Tongue (tissue), 2 donors: ENCODE results near the gene SIDT2. TPM values are rescaled to one million over a fixed set of nuclear protein-coding genes. Genes with fewer than 3 reads are reported as not detected.
"Not testable (repeated sequence)": the region's sequence is repeated elsewhere in the genome, so short reads cannot be mapped to it uniquely, and the experiment has no call there.

Experiments used
- DNase-seq: peaks from one replicate; pipeline ENCODE4 v3.0.0-alpha.2; 2015
- total RNA-seq: library from RNA; depleted of rRNA; stranded (reverse); fragments of >200 nt; gene quantifications from one replicate; pipeline ENCODE4 v1.2.3, GENCODE V29; 2014

SIDT2 gene
- total RNA-seq, result 24.7 TPM

- peak; percentile 98 for DNase-seq
These were observed at the start of gene SIDT2 for GRCh38 chr11:117178210-117179034. SIDT2 (plus strand) TSS chr11:117178743; CDS start chr11:117179264, 521 bp downstream.

GRCh38 chr11:117130396-117130795, 48.1 kb upstream of the SIDT2 start:
- not testable (repeated sequence) for DNase-seq

DNA sequence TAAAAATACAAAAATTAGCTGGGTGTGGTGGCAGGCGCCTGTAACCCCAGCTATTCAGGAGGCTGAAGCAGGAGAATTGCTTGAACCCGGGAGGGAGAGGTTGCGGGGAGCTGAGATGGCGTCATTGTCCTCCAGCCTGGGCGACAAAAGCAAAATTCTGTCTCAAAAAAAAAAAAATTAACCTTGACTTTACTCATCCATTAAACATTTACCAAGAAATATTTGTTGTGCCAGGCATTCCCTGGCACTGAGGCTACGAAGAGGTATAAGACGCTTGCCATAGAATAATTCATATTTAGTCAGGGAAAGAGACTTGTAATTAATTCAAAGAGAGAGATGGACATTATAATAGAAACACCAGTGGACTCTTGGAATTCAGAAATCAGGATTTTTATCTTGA, 47.7 kb upstream of the SIDT2 start:
- DNase-seq, result no peak

DNA sequence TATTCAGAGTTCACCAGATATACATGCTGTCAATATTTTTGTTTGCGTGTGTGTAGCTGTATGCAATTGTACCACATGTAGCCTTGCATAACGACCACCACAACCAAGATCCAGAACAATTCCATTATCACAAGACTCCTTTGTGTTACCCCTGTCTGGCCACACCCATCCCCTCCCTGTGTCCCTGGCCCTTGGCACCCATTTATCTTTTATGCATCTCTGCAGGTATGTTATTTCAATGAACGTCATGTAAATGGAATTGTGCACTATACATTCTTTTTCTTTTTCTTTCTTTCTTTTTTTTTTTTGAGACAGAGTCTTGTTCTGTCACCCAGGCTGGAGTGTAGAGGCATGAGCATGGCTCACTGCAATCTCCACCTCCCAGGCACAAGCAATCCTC, 44.1 kb upstream of the SIDT2 start:
- DNase-seq, result no peak

DNA sequence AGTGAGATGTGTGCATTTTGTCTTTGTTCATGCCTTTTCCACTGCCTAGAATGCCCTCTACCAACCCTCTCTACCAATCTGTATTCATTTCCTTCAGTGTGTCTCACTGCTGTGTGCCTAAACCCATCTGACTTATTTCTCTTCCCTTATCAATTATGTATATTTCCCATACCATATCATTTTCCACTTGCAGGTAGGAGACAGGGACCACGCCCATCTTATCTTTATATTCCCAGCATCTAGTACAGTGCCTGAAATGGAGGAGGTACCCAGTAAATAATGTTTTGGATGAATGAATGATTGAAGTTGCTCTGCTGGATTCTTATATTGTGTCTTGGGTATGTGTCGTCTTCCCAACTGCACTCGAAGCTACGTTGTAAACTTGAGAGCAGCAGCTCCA, 43.6 kb upstream of the SIDT2 start:
- not testable (repeated sequence) for DNase-seq

DNA sequence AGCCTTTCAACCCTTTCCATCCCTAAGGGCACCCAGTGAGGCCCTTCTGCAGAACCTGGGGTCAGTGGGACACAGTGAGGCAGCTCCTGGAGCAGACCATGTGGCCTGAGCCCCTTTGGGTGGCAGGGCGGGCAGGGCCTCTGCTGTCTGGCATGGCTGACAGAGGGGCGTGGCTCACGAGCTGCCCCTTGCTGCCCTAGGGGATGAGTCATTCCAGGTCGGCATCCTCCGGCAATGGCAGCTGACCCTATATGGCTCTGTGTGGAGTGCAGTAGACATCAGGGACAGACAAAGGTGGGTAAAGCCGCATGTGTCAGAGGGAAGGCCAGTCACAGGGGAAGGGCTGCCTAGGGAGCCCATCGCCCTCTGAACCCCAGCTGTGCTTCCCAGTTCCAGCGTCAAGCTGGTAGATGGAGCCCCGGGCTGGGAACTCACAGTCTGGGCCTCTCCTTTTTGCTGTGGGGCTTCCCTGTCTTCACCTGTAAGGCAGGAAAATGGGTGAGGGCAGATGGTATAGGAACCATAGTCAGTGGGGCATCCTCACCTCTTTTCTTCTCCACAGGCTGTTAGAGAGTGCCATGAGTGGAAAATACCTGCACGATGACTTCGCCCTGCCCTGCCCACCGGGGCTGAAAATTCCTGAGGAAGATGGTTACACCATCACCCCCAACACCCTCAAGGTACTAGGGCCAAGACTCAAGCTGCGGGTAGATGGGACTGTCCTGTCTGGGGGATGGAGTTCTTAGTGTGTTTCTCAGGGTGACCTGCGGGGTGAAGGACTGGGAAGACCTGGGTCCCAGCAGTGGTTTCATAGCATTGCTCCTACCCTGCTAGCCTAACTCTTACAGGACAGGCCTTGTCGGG, 41.1 kb upstream of the SIDT2 start:
- not testable (repeated sequence) for DNase-seq

GRCh38 chr11:117143390-117143789, 35.2 kb upstream of the SIDT2 start:
- DNase-seq, result peak; percentile 73

GRCh38 chr11:117143871-117144476, 34.6 kb upstream of the SIDT2 start, which contains the start of gene PAFAH1B2:
PAFAH1B2 (plus strand) TSS chr11:117144287; CDS start chr11:117152448, 8,161 bp downstream.
- DNase-seq, result peak; percentile 98

DNA sequence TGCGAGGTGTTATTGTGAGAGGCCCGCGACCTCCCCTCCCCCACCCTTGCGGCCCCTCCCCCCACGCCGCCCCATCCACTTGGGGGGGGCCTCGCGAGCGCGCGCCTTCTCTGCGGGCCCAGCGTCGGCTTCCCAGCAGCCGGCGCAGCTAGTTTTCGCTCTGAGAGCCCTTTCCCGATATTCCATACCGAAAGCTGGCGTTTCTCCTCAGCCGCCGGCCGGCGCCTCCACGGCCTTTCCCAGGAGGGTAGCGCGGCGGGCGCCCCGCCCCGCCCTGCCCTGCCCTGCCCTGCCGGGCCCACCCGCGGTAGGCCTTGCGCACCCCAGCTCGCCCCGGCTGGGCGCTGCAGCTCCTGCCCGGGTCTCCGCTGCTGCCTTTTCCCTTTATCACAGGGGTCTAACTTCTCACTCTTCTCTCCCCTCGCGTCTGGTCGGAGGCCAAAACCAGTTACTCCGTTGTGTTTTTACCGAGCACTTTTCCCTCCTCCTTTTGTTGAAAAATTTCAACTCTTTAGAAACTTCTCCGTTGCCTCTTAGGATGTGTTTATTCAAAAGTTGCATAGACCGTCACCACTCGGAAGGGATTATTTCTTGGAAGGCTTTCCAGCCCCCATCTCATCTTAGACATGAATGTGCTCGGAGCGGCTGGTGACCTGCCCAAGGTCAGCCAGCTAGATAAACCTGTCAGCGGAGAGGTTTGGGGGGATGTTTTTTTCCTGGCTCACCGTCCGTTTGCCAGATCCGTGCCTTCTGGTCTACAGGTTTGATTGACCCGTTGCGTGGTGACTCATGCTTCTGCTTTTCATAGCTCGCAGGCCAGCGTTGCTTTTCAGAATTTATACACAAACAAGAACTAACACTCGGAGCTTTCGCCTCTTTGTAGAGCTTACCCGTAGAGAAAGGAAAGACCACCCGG, 33.8 kb upstream of the SIDT2 start:
- peak; percentile 51 for DNase-seq

DNA sequence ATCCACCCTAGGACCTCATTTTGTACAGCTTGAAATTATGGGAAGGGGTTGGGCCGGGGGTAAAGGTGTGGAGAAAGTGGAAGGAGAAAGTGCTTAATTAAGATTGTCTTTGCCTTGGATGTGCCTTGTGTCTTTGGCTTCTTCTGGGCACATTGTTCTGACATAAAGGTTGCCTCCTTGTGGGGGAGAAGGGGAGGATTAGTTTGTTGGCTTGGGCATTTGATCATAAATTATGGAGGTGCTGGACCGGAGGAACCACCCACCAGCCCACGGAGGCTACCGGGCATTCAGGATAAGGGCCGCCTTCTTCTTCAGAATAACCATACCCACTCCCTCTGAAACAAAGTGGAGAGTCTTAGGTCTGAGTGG, 33.2 kb upstream of the SIDT2 start:
- DNase-seq, result no peak

DNA sequence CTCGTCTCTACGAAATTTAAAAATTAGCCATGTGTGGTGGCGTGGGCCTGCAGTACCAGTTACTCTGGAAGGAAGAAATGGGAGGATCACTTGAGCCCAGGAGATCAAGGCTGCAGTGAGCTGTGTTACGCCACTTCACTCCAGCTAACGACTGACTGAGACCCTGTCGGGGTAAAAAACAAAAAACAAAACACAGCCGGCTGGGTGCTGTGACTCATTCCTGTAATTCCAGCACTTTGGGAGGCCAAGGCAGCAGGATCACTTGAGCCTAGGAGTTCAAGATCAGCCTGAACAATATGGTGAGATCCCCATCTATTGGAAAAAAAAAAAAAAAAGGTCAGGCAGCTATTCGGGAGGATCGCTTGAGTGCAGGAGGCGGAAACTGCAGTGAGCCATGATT, 32.0 kb upstream of the SIDT2 start:
- DNase-seq, result no peak

GRCh38 chr11:117152066-117152465, 26.5 kb upstream of the SIDT2 start:
- no peak for DNase-seq

GRCh38 chr11:117154468-117154867, 24.1 kb upstream of the SIDT2 start:
- no peak for DNase-seq

DNA sequence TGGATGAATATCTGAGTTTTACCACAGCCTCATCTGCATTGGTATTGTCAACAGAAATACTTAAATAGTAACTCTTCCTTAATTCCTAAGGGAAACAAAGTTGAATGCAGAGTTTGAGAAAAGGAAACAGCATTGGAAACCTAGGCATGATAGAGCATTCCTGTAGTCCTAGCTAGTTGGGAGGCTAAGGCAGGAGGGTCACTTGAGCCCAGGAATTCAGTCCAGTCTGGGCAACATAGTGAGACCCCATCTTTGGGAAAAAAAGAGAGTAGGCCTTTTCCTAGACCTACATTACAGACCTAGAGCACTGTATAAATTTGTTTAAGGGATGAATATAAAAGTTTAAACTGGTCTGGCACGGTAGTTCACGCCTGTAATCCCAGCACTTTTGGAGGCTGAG, 21.0 kb upstream of the SIDT2 start:
- DNase-seq, result no peak

DNA sequence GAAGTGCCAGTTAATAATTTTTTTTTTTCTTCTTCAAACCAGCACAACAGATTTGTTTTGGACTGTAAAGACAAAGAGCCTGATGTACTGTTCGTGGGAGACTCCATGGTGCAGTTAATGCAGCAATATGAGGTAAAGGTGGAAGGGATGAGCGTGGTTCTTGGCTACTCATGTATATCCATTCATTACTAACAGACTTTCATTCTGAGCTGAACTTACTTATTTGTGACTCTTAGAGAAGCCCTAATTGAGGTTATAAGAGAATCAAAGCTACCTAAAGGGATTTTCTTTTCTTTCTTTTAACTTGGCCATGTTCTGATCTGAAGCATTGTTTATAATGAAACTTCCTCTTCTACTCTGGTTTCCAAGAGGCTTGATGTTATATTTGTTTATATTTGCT, 18.7 kb upstream of the SIDT2 start:
- DNase-seq, result no peak

DNA sequence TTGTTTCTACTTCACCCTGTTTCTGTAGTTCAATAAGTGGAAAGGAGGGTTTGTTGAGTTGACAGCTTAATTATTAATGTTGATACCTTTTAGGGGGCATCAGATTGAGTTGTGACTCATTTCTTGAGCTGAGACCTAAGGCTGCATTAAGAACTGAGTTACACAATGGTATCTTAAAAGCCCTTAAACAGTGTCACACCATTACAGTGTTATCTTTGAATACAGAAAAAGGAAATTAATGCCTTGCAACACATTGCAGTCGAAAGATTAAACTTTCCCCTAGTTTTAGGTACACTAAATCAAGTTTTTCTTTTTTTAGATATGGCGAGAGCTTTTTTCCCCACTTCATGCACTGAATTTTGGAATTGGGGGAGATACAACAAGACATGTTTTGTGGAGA, 17.7 kb upstream of the SIDT2 start:
- no peak for DNase-seq

DNA sequence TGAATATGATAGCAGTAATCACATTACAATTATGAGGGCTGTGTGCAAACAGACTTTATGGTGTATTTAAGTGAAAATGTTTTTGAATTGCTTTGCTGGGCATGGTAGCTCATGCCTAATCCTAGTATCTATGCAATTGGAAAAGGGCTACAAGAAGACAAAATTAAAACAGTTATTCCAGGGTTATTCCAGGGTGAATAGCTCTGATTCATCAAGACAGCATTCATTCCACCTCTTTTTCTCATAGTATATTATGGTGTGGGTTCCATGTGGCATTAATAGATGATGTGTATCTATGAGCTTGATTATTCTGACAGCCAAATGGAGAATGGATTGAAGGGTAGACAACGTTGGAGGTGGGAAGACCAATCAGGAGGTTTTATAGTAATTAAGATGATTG, 12.1 kb upstream of the SIDT2 start:
- no peak for DNase-seq

GRCh38 chr11:117169736-117170135, 8.8 kb upstream of the SIDT2 start:
- no peak for DNase-seq

GRCh38 chr11:117170210-117170609, 8.3 kb upstream of the SIDT2 start:
- no peak for DNase-seq

GRCh38 chr11:117171007-117171403, 7.5 kb upstream of the SIDT2 start:
- no peak for DNase-seq

- peak; percentile 33 for DNase-seq
These were observed 7.0 kb upstream of the SIDT2 start for GRCh38 chr11:117171404-117172061.
